ENCODE results near the gene GPR34. TPM values are rescaled to one million over a fixed set of nuclear protein-coding genes. Genes with fewer than 3 reads are reported as not detected.

GPR34 gene
- polyA plus RNA-seq, 1 experiment: not detected

GRCh38 chrX:41677183-41678060, 11.4 kb upstream of the GPR34 start:
- no peak for DNase-seq (ENCODE audit: low read depth, low spot score)
- ChIA-PET CTCF (no interaction called here), POLR2A (no interaction called here)

DNA sequence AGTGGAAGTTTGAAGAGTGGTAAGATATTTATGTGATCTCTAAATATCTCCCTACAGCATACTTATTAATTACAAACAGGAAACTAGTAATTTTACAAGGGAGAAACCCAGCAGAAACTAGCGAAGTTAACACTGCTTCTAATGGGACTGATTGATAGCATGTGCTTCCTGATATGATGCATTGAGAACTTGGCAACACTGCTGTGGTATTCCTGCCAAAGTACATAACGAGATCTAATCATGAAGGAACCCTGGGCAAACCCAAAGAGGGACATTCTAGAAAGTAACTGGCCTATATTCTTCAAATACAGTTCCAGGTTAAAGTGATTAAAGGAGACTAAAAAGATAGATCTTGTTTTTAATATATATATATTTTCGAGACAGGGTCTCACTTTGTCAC, 4.6 kb upstream of the GPR34 start:
- Histone ChIP-seq H3K9me3 (ENCODE audit: control insufficient read depth, insufficient read depth, low read length) (no peaks in the 10 kb centered on the region), H3K4me3 (ENCODE audit: low read depth, low read length) (no peak overlapping the region), H3K27me3 (ENCODE audit: control insufficient read depth, insufficient read depth, low read length) (no peaks in the 10 kb centered on the region), H3K27ac (ENCODE audit: low read depth, low read length) (no peak overlapping the region)
- TF ChIP-seq, protein P1, sequence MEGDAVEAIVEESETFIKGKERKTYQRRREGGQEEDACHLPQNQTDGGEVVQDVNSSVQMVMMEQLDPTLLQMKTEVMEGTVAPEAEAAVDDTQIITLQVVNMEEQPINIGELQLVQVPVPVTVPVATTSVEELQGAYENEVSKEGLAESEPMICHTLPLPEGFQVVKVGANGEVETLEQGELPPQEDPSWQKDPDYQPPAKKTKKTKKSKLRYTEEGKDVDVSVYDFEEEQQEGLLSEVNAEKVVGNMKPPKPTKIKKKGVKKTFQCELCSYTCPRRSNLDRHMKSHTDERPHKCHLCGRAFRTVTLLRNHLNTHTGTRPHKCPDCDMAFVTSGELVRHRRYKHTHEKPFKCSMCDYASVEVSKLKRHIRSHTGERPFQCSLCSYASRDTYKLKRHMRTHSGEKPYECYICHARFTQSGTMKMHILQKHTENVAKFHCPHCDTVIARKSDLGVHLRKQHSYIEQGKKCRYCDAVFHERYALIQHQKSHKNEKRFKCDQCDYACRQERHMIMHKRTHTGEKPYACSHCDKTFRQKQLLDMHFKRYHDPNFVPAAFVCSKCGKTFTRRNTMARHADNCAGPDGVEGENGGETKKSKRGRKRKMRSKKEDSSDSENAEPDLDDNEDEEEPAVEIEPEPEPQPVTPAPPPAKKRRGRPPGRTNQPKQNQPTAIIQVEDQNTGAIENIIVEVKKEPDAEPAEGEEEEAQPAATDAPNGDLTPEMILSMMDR (IDR thresholded peaks at IDR 0.05; ENCODE audit: low read depth, low read length): no peak
- no peak for DNase-seq (ENCODE audit: low read depth, low spot score)
- POLR2A ChIA-PET: no interaction called here
- CTCF ChIA-PET: no interaction called here

More at GRCh38 chrX:41677183-41678060, 11.4 kb upstream of the GPR34 start:
- Histone ChIP-seq H3K27me3 (ENCODE audit: control insufficient read depth, insufficient read depth, low read length) (no peaks in the 10 kb centered on the region), H3K4me3 (ENCODE audit: low read depth, low read length) (no peak overlapping the region), H3K27ac (ENCODE audit: low read depth, low read length) (no peak overlapping the region), H3K9me3 (ENCODE audit: control insufficient read depth, insufficient read depth, low read length) (no peaks in the 10 kb centered on the region)
- TF ChIP-seq, protein P1 (IDR thresholded peaks at IDR 0.05; ENCODE audit: low read depth, low read length): no peak

GRCh38 chrX:41684940-41685339, 3.8 kb upstream of the GPR34 start:
- Histone ChIP-seq H3K27ac (ENCODE audit: low read depth, low read length) (no peak overlapping the region), H3K4me3 (ENCODE audit: low read depth, low read length) (no peak overlapping the region), H3K9me3 (ENCODE audit: control insufficient read depth, insufficient read depth, low read length) (no peaks in the 10 kb centered on the region), H3K27me3 (ENCODE audit: control insufficient read depth, insufficient read depth, low read length) (no peaks in the 10 kb centered on the region)
- POLR2A ChIA-PET: no interaction called here
- TF ChIP-seq, protein P1 (IDR thresholded peaks at IDR 0.05; ENCODE audit: low read depth, low read length): no peak
- CTCF ChIA-PET: no interaction called here
- DNase-seq (ENCODE audit: low read depth, low spot score): no peak

- CTCF ChIA-PET: no interaction called here
- no peak overlapping the region for H3K4me3 ChIP-seq (ENCODE audit: low read depth, low read length)
- no peaks in the 10 kb centered on the region for H3K27me3 ChIP-seq (ENCODE audit: control insufficient read depth, insufficient read depth, low read length)
- no peaks in the 10 kb centered on the region for H3K9me3 ChIP-seq (ENCODE audit: control insufficient read depth, insufficient read depth, low read length)
- no peak overlapping the region for H3K27ac ChIP-seq (ENCODE audit: low read depth, low read length)
- TF ChIP-seq, protein P1 (IDR thresholded peaks at IDR 0.05; ENCODE audit: low read depth, low read length): no peak
- POLR2A ChIA-PET: no interaction called here
- no peak for DNase-seq (ENCODE audit: low read depth, low spot score)
Observed at GRCh38 chrX:41686788-41687187, 2.0 kb upstream of the GPR34 start.

DNA sequence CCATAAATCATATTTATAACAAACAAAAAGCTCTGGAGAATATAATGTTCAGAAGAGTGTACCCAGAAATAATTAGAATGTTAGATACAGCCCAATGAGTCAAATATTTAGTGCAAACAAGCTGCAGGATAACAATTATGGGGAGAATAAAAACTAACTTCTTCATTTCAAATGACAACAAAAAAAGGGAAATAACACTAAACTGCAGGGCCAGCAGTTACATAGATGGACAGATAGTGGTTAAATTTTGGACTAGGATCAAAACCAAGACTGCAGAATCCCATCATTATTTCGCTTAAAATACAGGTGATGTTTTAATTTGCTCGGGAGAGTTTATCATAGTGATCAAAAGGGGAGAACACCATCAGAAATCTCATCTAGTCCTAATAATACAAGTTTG, 617 bp upstream of the GPR34 start:
- POLR2A ChIA-PET: no interaction called here
- CTCF ChIA-PET: interaction anchor here (0.6 to 0.7 kb wide), 3 partner anchors 26 to 136 kb away, joined by 4 read pairs; no protein-coding TSS in a partner anchor
- no peak for DNase-seq (ENCODE audit: low read depth, low spot score)
- TF ChIP-seq, protein P1 (IDR thresholded peaks at IDR 0.05; ENCODE audit: low read depth, low read length): no peak
- no peaks in the 10 kb centered on the region for H3K27me3 ChIP-seq (ENCODE audit: control insufficient read depth, insufficient read depth, low read length)
- H3K4me3 ChIP-seq (ENCODE audit: low read depth, low read length): no peak overlapping the region
- H3K27ac ChIP-seq (ENCODE audit: low read depth, low read length): no peak overlapping the region
- no peaks in the 10 kb centered on the region for H3K9me3 ChIP-seq (ENCODE audit: control insufficient read depth, insufficient read depth, low read length)

Data from AG04450 (cell line).